PFSK-1 (cell line): ENCODE measurements around the gene MYH10.

Experiments
- FOXP2 ChIP-seq: optimal IDR thresholded peaks from 2 replicates; pipeline ENCODE3; 2011; ENCODE audit warnings: borderline replicate concordance, control low read depth, inconsistent platforms; ENCODE audit not compliant: insufficient read depth; ENCODE audit errors: extremely low read length, extremely low read depth
- POLR2AphosphoS5 ChIP-seq: IDR thresholded peaks from 2 replicates; pipeline ENCODE4 v1.6.1; 2012; ENCODE audit warnings: low read depth, mild to moderate bottlenecking, control low read depth, low read length, moderate library complexity
- REST ChIP-seq, 2 experiments: IDR thresholded peaks; 2 replicates each; pipeline versions ENCODE4 v1.6.1 to v1.8.0; 2011 to 2012; ENCODE audit warnings: low read depth in 2 of 2, low read length in 2 of 2, control low read depth in 1 of 2, inconsistent platforms in 1 of 2, mild to moderate bottlenecking in 1 of 2, moderate library complexity in 1 of 2; ENCODE audit not compliant: insufficient read depth in 1 of 2
- SIN3A ChIP-seq: IDR thresholded peaks from 2 replicates; pipeline ENCODE4 v1.6.1; 2012; ENCODE audit warnings: mild to moderate bottlenecking, low read length, moderate library complexity, borderline replicate concordance; ENCODE audit not compliant: insufficient read depth
- TAF1 ChIP-seq: IDR thresholded peaks from 2 replicates; pipeline ENCODE4 v1.6.1; 2012; ENCODE audit warnings: low read length, control low read depth, borderline replicate concordance; ENCODE audit not compliant: insufficient read depth

Gene MYH10

GRCh38 chr17:8599351-8600011 is 31.0 kb downstream of the MYH10 start:
- TF ChIP-seq SIN3A (no peak), FOXP2 (no peak), REST (IDR thresholded peaks at IDR 0.05; ENCODE audit: insufficient read depth in 1 of 2, low read depth in 2 of 2, low read length in 2 of 2) (no peak), TAF1 (no peak), POLR2AphosphoS5 (no peak)

- TF ChIP-seq REST (IDR thresholded peaks at IDR 0.05; ENCODE audit: insufficient read depth in 1 of 2, low read depth in 2 of 2, low read length in 2 of 2) (no peak), SIN3A (no peak), TAF1 (no peak), POLR2AphosphoS5 (no peak), FOXP2 (no peak)
Measured at GRCh38 chr17:8598913-8599312, 31.6 kb downstream of the MYH10 start.

- no peak for TF ChIP-seq SIN3A
- TF ChIP-seq FOXP2 = no peak
- TF ChIP-seq POLR2AphosphoS5 = no peak
Measured at GRCh38 chr17:8593830-8594229, 36.7 kb downstream of the MYH10 start.

- no peak for TF ChIP-seq REST (IDR thresholded peaks at IDR 0.05; ENCODE audit: insufficient read depth in 1 of 2, low read depth in 2 of 2, low read length in 2 of 2)
- no peak for TF ChIP-seq POLR2AphosphoS5
- TF ChIP-seq TAF1 = no peak
- TF ChIP-seq FOXP2 = no peak
- TF ChIP-seq SIN3A = no peak
Measured at GRCh38 chr17:8593276-8593675, 37.2 kb downstream of the MYH10 start.

- TF ChIP-seq POLR2AphosphoS5 (no peak), REST (IDR thresholded peaks at IDR 0.05; ENCODE audit: insufficient read depth in 1 of 2, low read depth in 2 of 2, low read length in 2 of 2) (no peak)
Measured at GRCh38 chr17:8588877-8589554, 41.5 kb downstream of the MYH10 start.
